ENCODE data around the gene PINLYP. TPM values are rescaled to one million over a fixed set of nuclear protein-coding genes. Genes with fewer than 3 reads are reported as not detected.

The PINLYP gene
- total and polyA plus RNA-seq, 9 of the 15 experiments (the other 6 are each of a cell fraction or from before 2014, with no cell fraction given): 1.00 to 6.7 (median 2.2) TPM

DNA sequence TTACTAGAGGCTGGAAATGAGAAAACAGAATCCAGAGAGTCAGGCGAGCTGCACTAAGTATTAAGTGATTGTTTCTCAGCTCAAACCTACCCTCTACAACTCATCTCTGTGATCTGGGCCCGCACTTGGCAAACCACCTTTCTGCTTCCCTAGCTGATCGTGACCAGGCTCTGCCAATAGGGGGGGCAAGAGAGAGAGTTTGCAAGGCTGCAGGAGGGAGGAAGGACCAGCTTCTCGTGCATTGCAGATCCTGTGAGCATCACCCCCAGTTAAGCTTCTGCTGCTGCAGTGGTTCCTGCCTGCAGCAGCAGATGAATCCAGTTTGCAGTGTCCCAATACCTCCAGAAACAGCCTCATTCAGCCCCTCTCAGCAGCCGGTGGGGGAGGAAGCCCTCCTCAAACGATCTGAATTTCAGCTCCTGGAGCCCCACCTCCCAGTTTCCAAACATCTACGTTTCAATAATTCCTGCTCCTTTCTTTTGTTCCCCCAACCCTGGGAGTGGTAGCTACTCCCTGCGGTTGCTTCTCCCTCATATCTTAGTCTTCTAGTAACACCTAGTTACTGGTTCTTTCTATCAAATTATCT is 20.3 kb upstream of the PINLYP start (continued):
- no peak for TF ChIP-seq RBM22 (IDR thresholded peaks at IDR 0.05; ENCODE audit: low read depth, low read length, poor library complexity, severe bottlenecking)
- no peak for TF ChIP-seq ZFPM2 (CRISPR knock-in tag; IDR thresholded peaks at IDR 0.05)
- TF ChIP-seq SMARCE1 (IDR thresholded peaks at IDR 0.05): no peak
- TF ChIP-seq SRSF9 (IDR thresholded peaks at IDR 0.05; ENCODE audit: borderline replicate concordance, low read depth, low read length): no peak
- TF ChIP-seq RAD21 (CRISPR knock-in tag; conservative IDR thresholded peaks at IDR 0.05 in 1 of 2, IDR thresholded peaks at IDR 0.05 in 1 of 2): peak; percentile 51 to 70
- TF ChIP-seq FOXA1 (IDR thresholded peaks at IDR 0.05; ENCODE audit: borderline replicate concordance): no peak
- no peak for TF ChIP-seq ESRRA (IDR thresholded peaks at IDR 0.05; ENCODE audit: borderline replicate concordance, low read depth)
- 0 out of 2 replicates have a peak, but pooled peaks have one; percentile 33 for TF ChIP-seq KLF16 (IDR thresholded peaks at IDR 0.05)
- TF ChIP-seq ZNF57 (CRISPR knock-in tag; IDR thresholded peaks at IDR 0.05): no peak
- no peak for TF ChIP-seq SIN3A (IDR thresholded peaks at IDR 0.05; ENCODE audit: borderline replicate concordance in 2 of 2, control insufficient read depth in 1 of 2, low read depth in 2 of 2, low read length in 2 of 2)
- TF ChIP-seq FOXM1 (IDR thresholded peaks at IDR 0.05; ENCODE audit: low read depth): no peak
- TF ChIP-seq FOXM1 (CRISPR knock-in tag; IDR thresholded peaks at IDR 0.05; ENCODE audit: low read depth): no peak
- no peak for TF ChIP-seq HOXB6 (CRISPR knock-in tag; IDR thresholded peaks at IDR 0.05; ENCODE audit: borderline replicate concordance)
- TF ChIP-seq ARID3B (CRISPR knock-in tag; IDR thresholded peaks at IDR 0.05; ENCODE audit: borderline replicate concordance): no peak
- TF ChIP-seq SMC3 (conservative IDR thresholded peaks at IDR 0.05; ENCODE audit: insufficient read depth, low read depth, low read length): peak; percentile 58; the same call in 1 of the 2 replicates
- TF ChIP-seq ZNF41 (CRISPR knock-in tag; conservative IDR thresholded peaks at IDR 0.05): no peak
- no peak for TF ChIP-seq ZBTB8A (IDR thresholded peaks at IDR 0.05; ENCODE audit: partially characterized antibody)
- TF ChIP-seq MYBL2 (IDR thresholded peaks at IDR 0.05; ENCODE audit: low read depth): no peak
- TF ChIP-seq MYBL2 (CRISPR knock-in tag; IDR thresholded peaks at IDR 0.05; ENCODE audit: borderline replicate concordance): no peak
- no peak for TF ChIP-seq RNF219 (CRISPR knock-in tag; IDR thresholded peaks at IDR 0.05)
- 0 out of 2 replicates have a peak, but pooled peaks have one; percentile 29 for TF ChIP-seq SMARCA4 (IDR thresholded peaks at IDR 0.05)
- 0 out of 2 replicates have a peak, but pooled peaks have one; percentile 24 for TF ChIP-seq ARID2 (IDR thresholded peaks at IDR 0.05)
- no peak for TF ChIP-seq ZNF778 (CRISPR knock-in tag; IDR thresholded peaks at IDR 0.05)
- no peak for TF ChIP-seq SIN3B (IDR thresholded peaks at IDR 0.05; ENCODE audit: low read depth)

Measured in K562 (cell line).